Vagina (tissue), 2 donors: ENCODE data around the gene CAND1. TPM values are rescaled to one million over a fixed set of nuclear protein-coding genes. Genes with fewer than 3 reads are reported as not detected.

Source experiments
- DNase-seq, 2 donors: peaks; one replicate each; pipeline ENCODE4 v3.0.0-alpha.2; 2017; ENCODE audit errors: extremely low spot score in 2 of 2
- H3K27ac ChIP-seq: fragments of 200-600 bp; sonication (generic); one replicate; pipeline ENCODE4 v1.5.1; 2019
- H3K27me3 ChIP-seq: fragments of 200-600 bp; sonication (generic); one replicate; pipeline ENCODE4 v1.5.1; 2019
- H3K36me3 ChIP-seq, 2 donors: fragments of 200-600 bp; sonication (generic); one replicate each; pipeline ENCODE4 v1.5.1; 2017 to 2019
- H3K4me1 ChIP-seq: fragments of 200-600 bp; sonication (generic); one replicate; pipeline ENCODE4 v1.5.1; 2019
- H3K4me3 ChIP-seq, 2 donors: fragments of 200-600 bp; sonication (generic); 1 replicate in 1 of 2; 2 replicates in 1 of 2; pipeline ENCODE4 v1.5.1; 2016 to 2019
- H3K9me3 ChIP-seq: fragments of 200-600 bp; sonication (generic); one replicate; pipeline ENCODE4 v1.5.1; 2019
- POLR2A ChIP-seq, 2 donors: fragments of 450-650 bp; IDR thresholded peaks; one replicate each; pipeline ENCODE4 v1.6.1; 2017; ENCODE audit warnings: antibody characterized with exemption in 2 of 2, mild to moderate bottlenecking in 2 of 2, moderate library complexity in 2 of 2
- POLR2AphosphoS5 ChIP-seq, 2 donors: sonication (generic); formaldehyde crosslinking; IDR thresholded peaks; one replicate each; pipeline ENCODE4 v1.9.0; 2017; ENCODE audit warnings: antibody characterized with exemption in 2 of 2, mild to moderate bottlenecking in 2 of 2, low read depth in 1 of 2; ENCODE audit not compliant: insufficient read depth in 1 of 2
- intact Hi-C: fragments of 100-400 bp; cut with DNase I; formaldehyde crosslinking; loops from one replicate; pipeline ENCODE4 v1.15.1; 2023
- total RNA-seq: library from RNA; depleted of rRNA; stranded (reverse); fragments of >200 nt; gene quantifications from one replicate; pipeline ENCODE4 v1.2.3, GENCODE V29; 2016
- TF ChIP-seq, protein P1 (sequence below), 3 experiments: fragments of 450-650 bp in 2 of 3; fragments of 200-600 bp in 1 of 3; sonication (generic) in 1 of 3; IDR thresholded peaks; one replicate each; pipeline ENCODE4 v1.5.1; 2017 to 2019; ENCODE audit warnings: antibody characterized with exemption in 3 of 3, mild to moderate bottlenecking in 2 of 3, moderate library complexity in 2 of 3

The CAND1 gene
- total RNA-seq, 1 donor from 2014 or later: 68.0 TPM

DNA sequence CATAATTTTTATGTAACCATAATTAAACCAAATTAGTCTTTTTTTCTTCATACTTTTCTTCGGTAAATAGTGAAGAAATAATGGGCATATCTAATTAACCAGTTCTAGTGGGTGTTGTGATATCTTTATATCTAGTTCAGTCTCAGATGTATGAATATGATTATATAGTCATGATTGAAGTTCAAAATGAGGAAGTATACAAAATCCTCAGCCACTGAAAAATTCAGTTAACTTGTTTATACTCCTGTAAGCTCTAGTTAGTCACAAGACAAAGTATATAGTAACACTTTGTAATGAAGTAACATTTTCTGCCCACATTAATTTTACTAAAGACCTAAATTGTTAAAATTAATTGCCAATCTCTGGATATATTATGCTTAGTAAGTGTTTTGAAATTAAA lies 46.5 kb downstream of the CAND1 start:
- DNase-seq: no peak
- Histone ChIP-seq H3K4me1 (no peaks in the 10 kb centered on the region), H3K36me3 (peaks cover 0 to 36% of the 10 kb centered on the region in 2 donors), H3K9me3 (no peaks in the 10 kb centered on the region), H3K27ac (no peak overlapping the region), H3K4me3 (no peak overlapping the region), H3K27me3 (no peaks in the 10 kb centered on the region)
- intact Hi-C loops: no loop called here
- no peak for TF ChIP-seq POLR2A (IDR thresholded peaks at IDR 0.05)
- TF ChIP-seq, protein P1, sequence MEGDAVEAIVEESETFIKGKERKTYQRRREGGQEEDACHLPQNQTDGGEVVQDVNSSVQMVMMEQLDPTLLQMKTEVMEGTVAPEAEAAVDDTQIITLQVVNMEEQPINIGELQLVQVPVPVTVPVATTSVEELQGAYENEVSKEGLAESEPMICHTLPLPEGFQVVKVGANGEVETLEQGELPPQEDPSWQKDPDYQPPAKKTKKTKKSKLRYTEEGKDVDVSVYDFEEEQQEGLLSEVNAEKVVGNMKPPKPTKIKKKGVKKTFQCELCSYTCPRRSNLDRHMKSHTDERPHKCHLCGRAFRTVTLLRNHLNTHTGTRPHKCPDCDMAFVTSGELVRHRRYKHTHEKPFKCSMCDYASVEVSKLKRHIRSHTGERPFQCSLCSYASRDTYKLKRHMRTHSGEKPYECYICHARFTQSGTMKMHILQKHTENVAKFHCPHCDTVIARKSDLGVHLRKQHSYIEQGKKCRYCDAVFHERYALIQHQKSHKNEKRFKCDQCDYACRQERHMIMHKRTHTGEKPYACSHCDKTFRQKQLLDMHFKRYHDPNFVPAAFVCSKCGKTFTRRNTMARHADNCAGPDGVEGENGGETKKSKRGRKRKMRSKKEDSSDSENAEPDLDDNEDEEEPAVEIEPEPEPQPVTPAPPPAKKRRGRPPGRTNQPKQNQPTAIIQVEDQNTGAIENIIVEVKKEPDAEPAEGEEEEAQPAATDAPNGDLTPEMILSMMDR (IDR thresholded peaks at IDR 0.05): no peak
- TF ChIP-seq POLR2AphosphoS5 (IDR thresholded peaks at IDR 0.05; ENCODE audit: insufficient read depth in 1 of 2, low read depth in 1 of 2): no peak

DNA sequence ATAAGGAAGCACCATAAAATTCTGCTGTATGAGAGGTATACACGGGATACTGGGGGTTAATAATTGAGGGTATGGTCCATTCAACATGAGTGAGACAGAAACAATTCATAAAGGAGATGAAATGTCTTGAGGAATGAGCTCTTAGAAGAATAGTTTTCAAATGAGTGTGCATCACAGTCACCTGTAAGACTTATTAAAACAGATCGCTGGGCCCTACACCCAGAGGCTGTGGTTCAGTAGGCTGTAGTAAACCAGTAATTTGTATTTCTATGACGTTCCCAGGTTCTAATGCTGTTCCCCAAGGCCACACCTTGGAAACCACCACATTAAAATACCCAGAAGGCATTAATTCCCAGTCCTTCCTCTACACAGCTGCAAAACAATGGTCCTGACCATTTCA lies 49.6 kb downstream of the CAND1 start:
- no peak overlapping the region for H3K4me3 ChIP-seq
- H3K27ac ChIP-seq: no peak overlapping the region
- no peaks in the 10 kb centered on the region for H3K9me3 ChIP-seq
- H3K27me3 ChIP-seq: no peaks in the 10 kb centered on the region
- H3K4me1 ChIP-seq: no peaks in the 10 kb centered on the region
- peaks cover 0 to 14% of the 10 kb centered on the region in 2 donors for H3K36me3 ChIP-seq
- intact Hi-C loops: no loop called here
- no peak for DNase-seq
- TF ChIP-seq, protein P1 (IDR thresholded peaks at IDR 0.05): no peak

DNA sequence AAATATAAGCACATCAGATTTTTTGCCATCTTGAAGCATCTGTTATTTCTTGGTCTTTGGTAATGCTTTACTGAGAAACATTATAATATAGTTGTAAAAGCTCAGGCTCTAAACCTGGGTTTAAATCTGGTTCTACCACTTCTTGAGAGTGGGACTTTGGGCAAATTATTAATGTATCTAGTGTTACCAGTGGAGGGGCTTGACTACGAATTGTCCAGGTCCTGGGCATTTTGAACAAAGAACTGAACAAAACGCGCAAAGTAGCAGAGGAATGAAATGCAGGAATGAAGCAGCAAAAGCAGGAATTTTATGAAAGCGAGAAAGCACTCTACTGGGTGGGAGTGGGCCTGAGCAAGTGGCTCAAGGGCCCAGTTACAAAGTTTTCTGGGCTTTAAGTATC lies 50.8 kb downstream of the CAND1 start:
- TF ChIP-seq POLR2AphosphoS5 (IDR thresholded peaks at IDR 0.05; ENCODE audit: insufficient read depth in 1 of 2, low read depth in 1 of 2): no peak
- TF ChIP-seq POLR2A (IDR thresholded peaks at IDR 0.05): no peak
- TF ChIP-seq, protein P1 (IDR thresholded peaks at IDR 0.05): no peak

DNA sequence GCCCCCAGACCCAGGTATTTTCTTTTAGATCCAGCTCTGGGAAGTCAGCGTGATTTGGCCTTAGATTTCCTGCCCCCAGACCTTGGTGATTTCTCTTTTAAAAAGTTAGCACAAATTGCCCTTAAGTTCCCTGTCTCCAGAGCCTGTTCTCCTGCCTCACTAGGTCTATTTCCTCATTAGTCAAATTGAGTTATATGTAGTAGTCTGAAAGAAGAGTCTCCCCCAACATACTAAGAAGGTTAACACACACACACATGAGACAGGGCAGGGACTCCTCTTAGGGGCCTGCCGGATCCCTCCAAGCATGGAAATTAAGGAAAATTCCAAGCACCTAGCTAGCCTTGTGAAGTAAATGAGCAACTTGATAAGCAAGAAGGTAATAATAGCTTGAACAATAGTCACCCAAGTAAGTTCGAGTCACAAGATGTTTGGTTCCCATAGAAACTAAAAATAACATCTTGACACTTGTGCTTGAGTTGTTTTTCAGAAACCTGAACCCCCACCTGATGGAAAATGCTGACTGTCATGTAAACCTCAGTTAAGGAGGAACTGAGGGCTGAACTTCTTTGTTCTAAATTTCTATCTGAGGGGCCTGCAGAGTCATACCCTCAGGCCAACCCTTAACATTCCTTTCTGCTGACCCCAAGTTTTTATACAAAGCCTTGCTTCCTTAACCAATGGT lies 51.6 kb downstream of the CAND1 start:
- intact Hi-C loops: no loop called here
- Histone ChIP-seq H3K4me3 (no peak overlapping the region), H3K36me3 (peaks cover 0 to 4% of the 10 kb centered on the region in 2 donors), H3K27ac (no peak overlapping the region), H3K9me3 (no peaks in the 10 kb centered on the region), H3K27me3 (no peaks in the 10 kb centered on the region), H3K4me1 (no peaks in the 10 kb centered on the region)
- DNase-seq: no peak
- TF ChIP-seq POLR2AphosphoS5 (IDR thresholded peaks at IDR 0.05; ENCODE audit: insufficient read depth in 1 of 2, low read depth in 1 of 2) (no peak), POLR2A (IDR thresholded peaks at IDR 0.05) (no peak)
- TF ChIP-seq, protein P1 (IDR thresholded peaks at IDR 0.05): no peak

More for the DNA sequence above, 50.8 kb downstream of the CAND1 start:
- H3K36me3 ChIP-seq: peaks cover 0 to 4% of the 10 kb centered on the region in 2 donors
- H3K27me3 ChIP-seq: no peaks in the 10 kb centered on the region
- no peak for DNase-seq
- no peak overlapping the region for H3K4me3 ChIP-seq
- no peaks in the 10 kb centered on the region for H3K4me1 ChIP-seq
- no peak overlapping the region for H3K27ac ChIP-seq
- intact Hi-C loops: no loop called here
- H3K9me3 ChIP-seq: no peaks in the 10 kb centered on the region

DNA sequence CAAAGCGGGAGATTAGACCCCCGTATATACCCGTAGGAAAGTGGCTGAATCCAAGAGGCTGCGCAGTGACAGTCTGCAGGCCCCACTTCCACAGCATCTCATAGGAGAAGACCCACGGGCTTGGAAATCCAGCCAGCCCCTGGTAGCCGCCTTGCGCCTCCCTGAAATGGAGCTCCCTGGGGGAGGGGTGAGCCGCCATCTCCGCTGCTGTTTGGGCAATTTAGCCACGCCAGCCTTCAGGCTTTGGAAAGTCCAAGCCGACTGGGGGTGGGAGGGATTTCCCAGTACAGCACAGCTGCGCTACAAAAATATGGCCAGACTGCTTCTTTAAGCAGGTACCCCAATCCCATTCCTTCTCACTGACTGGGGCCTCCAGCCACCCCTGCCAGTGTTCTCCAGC lies 53.4 kb downstream of the CAND1 start:
- intact Hi-C loops: no loop called here

More for the DNA sequence above, 53.4 kb downstream of the CAND1 start:
- DNase-seq: no peak
- no peaks in the 10 kb centered on the region for H3K36me3 ChIP-seq
- no peak overlapping the region for H3K27ac ChIP-seq
- no peak overlapping the region for H3K4me3 ChIP-seq
- TF ChIP-seq, protein P1 (IDR thresholded peaks at IDR 0.05): no peak
- no peak for TF ChIP-seq POLR2AphosphoS5 (IDR thresholded peaks at IDR 0.05; ENCODE audit: insufficient read depth in 1 of 2, low read depth in 1 of 2)
- TF ChIP-seq POLR2A (IDR thresholded peaks at IDR 0.05): no peak
- H3K27me3 ChIP-seq: no peaks in the 10 kb centered on the region
- no peaks in the 10 kb centered on the region for H3K4me1 ChIP-seq
- H3K9me3 ChIP-seq: no peaks in the 10 kb centered on the region
